Measurements from ENCODE around the gene PKD1.

Gene PKD1

DNA sequence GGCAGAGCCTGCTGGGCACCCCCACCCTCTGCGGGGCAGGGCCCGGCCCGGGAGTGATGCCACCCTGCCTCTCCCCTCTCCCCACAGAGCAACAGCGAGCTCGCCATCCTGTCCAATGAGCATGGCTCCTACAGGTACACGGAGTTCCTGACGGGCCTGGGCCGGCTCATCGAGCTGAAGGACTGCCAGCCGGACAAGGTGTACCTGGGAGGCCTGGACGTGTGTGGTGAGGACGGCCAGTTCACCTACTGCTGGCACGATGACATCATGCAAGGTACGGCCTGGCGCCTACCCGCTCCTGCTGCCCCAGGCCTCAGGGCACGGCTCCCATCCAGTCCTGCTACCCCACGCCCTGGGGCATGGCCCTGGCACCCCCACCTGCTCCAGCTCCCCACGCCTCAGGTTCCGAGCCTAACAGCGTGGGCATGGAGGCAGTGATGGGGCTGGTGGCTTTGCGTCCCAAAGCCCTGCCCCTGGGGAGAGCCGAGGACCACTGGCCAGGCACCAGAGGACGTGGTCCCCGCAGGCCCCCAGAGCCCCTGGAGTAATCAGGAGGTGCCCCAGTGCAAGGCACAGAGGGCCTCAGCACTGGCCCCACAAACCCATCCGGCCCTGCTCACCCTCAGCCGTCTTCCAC, 49.5 kb downstream of the PKD1 start:
- DNase-seq, result no peak

DNA sequence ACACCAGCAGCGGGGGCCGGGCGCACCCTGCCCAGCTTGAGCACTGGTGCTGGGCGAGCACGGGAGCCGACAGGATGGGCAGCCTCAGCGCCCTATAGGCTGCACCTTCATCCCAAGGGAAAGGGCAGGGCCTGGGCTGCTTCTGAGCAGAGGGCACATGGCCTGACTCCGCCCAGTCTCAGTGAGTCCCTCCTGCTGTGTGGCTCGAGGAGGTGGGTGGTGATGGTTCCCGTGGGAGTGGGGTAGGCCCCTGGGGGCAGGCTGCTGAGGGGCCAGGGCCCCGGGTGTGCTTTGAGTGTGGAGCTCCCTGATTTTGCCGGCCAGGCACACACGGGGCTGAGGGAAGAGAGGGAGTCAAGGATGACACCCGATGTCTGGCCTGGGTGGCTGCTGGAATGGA, 50.0 kb downstream of the PKD1 start:
- no peak for DNase-seq

DNA sequence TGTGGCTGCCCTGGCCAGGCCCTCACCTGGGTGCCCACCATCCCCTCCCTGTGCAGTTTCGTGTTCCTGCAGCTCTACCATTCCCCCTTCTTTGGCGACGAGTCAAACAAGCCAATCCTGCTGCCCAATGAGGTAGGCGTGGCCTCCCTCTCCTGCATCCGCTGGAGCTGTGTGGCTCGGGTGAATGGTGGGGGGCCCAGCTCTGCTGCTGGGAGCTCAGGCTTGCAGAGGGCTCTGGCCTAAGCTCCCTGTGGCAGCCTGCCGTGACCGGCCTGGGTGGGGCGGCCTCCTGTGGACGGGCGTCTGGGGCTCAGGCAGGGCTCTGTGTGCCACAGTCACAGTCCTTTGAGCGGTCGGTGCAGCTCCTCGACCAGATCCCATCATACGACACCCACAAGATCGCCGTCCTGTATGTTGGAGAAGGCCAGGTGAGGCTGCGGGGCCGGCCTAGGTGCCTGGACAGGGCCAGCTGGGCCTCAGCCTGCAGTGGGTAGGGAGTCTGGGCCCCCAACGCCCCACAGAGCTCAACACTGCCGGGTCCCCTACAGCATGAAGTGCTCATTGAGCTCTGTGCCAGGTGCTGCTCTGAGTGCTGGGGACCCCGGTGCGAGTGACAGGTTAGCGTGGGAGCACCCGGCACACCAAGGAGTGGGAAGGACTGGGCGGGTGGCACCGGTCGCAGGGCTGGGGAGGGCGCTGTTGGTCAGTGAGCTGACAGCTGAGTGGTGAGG, 50.6 kb downstream of the PKD1 start:
- no peak for DNase-seq

DNA sequence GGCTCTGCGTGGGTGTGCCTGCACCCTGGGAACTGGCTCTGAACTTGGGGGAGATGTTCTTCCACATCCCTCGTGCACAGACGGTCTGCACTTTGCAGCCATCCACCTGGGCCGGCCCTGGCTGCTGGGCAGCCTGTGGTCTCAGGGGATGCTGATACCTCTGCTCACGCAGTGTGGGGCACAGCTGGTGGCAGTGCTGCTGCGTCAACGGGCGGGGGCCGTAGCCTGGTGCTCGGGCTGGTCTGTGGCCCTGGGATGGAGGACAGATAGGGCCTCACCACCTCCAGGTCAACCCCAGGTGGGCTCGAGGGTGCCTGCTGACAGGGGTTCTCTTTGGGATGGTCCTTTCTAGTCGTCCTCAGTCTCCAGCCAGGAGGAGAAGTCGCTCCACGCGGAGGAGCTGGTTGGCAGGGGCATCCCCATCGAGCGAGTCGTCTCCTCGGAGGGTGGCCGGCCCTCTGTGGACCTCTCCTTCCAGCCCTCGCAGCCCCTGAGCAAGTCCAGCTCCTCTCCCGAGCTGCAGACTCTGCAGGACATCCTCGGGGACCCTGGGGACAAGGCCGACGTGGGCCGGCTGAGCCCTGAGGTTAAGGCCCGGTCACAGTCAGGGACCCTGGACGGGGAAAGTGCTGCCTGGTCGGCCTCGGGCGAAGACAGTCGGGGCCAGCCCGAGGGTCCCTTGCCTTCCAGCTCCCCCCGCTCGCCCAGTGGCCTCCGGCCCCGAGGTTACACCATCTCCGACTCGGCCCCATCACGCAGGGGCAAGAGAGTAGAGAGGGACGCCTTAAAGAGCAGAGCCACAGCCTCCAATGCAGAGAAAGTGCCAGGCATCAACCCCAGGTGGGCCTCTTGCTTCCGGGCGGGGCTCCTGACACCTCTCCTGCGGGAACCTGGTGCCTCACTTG, 51.6 kb downstream of the PKD1 start:
- no peak for DNase-seq

DNA sequence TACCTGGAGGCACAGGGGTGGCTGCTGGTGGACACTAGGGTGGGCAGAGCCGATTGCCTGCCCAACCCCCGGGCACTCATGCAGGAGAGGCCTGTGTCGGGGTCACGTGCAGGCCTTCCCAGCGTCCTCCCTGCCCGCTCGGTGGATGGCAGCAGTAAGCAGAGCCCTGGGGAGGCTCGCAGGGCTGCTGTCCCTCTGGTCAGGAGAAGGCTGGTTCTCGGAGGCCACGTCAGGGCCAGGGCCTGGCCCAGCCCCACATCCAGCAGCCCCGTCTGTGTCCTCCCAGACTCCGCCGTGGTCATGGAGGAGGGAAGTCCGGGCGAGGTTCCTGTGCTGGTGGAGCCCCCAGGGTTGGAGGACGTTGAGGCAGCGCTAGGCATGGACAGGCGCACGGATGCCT, 52.3 kb downstream of the PKD1 start:
- no peak for DNase-seq

DNA sequence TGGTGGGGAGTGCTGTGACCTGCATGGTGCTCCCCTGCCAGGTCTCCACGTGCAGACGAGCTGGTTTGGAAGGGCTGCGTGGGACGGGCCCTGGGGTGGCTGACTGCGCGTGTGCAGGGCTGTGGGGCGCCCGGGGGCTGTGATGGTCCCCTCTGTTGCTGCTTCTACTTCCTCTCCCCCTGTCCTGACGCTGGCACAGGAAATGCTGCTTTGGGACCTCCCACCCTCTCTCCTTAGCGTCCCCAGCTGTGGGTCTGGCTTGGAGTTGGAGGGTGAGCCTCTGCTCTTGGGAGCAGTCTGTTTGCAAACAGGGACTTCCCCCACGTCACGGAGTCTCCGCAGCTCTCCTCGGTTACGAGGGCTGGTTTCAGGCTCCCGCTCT, 52.7 kb downstream of the PKD1 start:
- no peak for DNase-seq

DNA sequence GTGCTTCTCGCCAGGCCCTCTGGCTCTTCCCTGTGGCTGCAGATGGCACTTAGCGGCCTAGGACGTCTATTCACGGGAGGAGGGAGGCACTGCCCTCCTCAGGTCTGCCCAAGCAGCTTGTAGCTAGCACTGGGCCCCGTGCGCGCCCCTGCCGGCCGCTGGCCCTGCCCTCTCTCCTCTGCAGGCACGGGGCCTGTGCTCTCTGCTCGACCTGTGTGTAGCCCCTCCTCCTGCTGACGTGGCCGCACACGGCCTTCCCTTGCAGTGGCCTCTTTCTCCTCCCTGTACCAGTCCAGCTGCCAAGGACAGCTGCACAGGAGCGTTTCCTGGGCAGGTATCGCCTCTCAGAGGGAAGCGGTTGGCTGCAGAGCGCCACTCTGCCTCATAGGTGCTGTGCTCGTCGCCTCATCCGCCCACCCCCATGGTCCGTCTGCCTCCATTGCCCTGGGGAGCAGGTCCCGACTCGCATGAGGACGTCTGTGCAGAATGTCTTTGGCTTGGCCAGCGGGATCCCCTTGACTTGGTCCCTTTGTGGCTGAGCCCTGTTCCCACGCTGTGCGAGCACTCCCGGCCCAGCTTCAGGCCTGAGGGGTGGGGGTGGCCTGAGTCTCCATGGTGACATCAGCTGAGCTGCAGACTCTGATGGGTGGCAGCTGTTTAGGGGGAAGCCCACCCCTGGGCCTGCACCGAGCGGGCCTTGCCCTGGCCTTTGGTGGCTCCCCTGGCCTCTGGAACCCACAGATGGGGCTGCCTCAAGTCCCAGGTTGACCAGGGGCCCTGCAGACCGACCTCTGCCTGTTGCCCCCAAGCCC, 53.3 kb downstream of the PKD1 start:
- no peak for DNase-seq

DNA sequence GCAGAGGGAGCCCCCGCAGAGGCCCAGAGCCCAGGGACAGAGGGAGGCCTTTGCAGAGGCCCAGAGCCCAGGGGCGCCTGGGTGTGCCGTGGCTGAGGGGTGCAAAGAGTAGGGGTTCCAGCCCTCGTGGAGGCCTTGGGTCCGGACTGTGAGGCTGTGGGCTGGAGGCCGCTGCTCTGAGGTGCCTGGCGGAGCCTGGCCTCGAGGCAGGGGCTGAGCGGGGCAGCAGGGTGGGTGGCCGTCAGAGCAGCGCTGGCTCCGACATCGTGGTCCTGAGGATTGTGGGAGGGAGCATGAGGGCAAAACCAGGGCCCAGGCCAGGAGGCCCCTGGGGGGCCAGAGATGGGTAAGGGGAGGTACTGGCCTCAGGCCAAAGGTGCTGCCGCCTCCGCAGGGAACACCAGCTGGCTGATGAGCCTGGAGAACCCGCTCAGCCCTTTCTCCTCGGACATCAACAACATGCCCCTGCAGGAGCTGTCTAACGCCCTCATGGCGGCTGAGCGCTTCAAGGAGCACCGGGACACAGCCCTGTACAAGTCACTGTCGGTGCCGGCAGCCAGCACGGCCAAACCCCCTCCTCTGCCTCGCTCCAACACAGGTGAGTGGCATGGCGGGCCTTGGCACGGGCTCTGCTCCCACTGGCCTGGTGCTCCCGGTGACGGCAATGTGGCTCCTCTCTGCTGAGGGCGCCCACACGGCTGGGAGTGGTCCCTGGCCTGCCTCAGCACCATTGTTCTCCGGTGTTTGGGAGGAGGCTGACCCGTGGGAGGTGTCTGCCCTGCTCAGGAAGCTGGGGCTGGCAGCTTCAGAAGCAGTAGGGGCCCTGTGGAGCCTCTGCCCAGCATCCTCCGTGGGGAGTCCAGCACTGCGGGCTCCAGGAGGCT, 54.3 kb downstream of the PKD1 start:
- no peak for DNase-seq

DNA sequence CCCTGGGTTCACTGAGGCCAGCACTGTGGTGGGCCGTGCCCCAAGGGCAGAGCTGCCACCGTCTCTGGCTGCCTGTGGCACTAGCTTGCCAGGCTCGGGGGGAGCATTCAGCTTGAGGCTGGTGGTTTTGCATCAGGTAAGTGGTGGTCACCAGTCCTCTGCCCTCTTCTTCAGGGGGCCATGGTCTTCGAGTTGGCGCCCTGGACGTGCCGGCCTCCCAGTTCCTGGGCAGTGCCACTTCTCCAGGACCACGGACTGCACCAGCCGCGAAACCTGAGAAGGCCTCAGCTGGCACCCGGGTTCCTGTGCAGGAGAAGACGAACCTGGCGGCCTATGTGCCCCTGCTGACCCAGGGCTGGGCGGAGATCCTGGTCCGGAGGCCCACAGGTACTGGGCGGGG, 55.7 kb downstream of the PKD1 start:
- DNase-seq, result no peak

DNA sequence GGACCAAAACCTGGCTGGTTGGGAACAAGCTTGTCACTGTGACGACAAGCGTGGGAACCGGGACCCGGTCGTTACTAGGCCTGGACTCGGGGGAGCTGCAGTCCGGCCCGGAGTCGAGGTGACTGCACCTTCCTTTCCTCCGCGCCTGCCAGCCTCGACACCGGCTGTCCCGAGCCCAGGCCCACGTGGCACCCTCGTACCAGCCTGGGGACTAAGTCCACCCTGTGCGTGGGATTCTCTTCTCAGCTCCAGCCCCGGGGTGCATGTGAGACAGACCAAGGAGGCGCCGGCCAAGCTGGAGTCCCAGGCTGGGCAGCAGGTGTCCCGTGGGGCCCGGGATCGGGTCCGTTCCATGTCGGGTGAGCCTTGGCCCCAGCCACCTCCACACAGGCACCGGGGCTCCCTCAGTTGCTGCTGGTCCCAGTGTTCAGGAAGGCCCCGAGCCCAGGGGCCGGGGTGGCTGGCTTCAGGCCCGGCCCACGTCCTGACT, 56.3 kb downstream of the PKD1 start:
- no peak for DNase-seq

DNA sequence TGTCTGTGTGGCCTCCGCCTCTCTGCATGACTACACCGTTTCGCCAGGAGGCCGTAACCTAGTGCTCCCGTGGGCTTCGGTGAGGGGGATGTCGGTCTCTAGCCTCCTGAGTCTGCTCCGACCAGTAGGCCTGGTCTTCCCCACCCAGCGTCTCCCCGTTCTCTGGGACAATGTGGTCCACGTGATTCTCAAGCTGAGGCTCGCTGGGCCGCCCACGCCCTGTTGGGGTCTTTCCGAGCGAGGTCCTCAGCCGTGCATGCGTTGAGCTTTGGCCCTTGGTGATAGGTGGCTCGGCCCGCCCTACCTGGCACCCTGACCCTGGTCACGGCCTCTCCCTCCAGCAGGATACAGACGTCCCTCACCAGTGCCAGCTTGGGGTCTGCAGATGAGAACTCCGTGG, 57.0 kb downstream of the PKD1 start:
- no peak for DNase-seq

DNA sequence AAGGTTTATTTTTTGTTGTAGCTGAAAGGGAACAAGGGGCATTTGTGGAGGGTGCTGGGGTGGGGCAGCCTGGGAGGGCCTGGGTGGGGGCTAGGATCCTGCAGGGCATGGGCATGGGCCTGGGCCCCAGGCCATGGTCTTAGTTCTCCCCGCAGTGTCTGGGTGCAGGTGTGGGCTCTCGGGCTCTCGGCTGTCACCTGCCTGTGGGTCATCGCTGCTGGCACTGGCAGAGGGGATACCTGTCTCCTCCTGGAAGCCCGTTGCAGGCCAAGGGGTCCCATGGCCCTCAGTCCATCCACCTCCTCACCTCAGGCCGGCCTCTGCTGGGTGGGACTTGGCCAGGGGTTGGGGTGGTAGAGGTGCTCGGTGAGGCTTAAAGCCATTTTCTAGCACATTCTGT, 57.6 kb downstream of the PKD1 start:
- DNase-seq, result no peak

DNA sequence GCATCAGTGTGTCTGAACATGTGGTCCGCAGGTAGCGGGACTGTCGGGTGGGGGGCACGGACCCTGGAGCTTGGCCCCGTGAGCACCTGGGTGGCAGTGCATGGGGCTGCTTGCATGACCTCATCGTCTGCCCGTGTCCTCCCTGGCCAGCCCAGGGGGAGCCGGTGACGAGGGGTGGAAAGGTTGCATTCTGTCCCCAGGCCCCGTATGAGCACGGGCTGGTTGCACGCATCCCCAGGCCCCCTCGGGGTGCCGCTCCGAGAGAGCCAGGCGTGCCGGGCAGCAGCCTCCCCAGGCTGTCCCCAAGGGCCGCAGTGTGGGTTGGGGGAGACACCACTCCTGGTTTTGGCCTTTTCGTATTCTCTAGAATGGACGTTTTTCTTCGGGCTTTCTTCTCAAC, 58.0 kb downstream of the PKD1 start:
- DNase-seq, result no peak

DNA sequence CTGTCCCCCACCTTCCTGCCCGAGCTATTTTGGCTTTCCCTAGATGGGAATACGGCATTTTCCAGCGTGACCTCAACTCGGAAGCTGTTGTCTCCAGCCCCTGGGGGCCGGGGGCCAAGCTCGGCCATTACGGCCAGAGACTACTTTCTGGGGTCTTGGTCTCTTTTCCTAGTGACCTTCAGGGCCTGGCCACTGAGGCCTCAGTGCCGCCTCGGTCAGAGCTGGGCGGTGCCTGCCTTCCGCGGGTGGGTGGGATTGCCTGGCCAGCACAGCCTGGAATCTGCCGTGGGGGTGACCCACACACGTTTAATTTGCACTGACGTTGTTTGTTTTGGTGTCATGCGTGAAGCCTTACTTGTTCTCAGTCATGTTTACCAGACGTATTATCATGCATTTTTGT, 58.7 kb downstream of the PKD1 start:
- DNase-seq, result no peak

DNA sequence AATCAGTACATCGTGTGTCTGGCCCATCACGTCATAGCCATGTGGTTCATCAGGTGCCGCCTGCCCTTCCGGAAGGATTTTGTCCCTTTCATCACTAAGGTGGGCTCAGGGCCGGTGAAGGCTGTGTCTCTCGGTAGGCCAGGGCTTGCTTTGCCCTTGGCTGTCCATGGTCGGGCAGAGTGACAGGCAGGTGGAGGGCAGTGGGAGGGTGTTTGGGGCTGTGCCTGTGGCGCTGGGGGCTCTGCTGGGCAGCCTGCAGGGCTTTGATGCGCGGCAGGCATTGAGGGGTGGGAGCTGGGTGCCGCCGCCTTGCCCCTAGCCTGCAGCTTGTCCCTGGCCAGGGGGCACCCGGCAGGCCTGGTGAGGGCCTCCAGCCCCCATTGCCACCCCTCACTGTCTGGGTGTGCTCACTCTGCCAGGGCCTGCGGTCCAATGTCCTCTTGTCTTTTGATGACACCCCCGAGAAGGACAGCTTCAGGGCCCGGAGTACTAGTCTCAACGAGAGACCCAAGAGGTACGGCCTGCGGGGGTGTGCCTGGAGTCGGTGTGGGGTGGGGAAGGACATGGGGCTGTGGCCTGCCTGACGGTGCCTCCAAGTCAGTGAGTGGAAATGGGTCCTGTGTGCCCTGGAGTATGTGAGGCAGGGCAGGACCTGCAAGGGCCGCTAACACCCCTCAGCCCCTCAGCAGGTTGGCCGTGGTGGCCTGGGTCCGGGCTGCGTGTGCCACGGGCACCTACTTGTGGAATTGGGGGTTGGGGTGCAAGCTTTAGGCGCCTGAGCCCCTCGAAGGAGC, 59.4 kb downstream of the PKD1 start:
- DNase-seq, result no peak

DNA sequence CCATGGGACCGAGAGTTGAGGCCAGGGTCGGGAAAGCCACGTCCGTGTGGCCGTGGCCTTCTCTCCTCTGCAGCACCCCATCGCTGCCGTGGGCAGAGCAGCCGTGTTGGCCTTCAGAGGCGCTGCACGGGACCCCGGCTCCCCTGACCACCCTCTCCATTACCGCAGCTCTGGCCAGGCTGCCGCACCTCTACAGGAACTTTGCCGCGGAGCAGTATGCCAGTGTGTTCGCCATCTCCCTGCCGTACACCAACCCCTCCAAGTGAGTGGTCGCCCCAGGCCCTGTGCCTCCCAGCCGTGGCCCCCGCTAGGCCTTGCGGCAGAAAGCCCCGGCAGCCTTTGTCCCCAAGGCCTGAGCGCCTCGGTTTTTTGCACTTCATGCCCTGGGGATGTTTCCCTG, 60.1 kb downstream of the PKD1 start:
- no peak for DNase-seq

DNA sequence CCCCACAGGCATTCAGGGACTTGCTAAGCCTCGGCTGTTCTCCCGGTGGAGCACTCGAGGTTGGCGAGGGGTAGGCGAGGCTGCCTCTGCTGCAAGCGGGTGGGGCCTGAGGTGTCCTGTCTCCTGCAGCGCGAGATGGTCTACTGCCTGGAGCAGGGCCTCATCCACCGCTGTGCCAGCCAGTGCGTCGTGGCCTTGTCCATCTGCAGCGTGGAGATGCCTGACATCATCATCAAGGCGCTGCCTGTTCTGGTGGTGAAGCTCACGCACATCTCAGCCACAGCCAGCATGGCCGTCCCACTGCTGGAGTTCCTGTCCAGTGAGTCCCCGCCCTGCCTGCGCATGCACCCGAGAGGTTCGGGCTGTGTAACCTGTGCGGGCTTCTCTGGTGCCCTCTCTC, 61.6 kb downstream of the PKD1 start:
- no peak for DNase-seq

DNA sequence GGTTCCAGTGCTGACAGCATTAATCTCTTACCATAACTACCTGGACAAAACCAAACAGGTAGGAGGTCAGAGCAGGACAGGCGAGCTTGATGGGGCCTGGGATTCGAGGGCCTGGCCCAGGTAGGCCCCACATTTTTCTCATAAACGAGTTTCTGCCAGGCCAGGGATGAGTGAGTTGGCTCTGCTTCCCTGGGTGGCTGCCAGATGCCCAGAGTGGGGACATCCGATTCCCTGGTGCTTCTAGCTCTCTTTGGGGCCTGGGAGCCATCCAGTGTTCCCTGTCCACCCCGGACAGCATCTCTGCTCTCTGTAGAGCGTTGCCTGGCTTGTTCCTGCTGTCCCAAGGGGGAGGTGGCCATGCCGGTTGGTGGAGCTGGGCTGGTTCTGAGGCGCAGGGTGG, 62.8 kb downstream of the PKD1 start:
- DNase-seq, result no peak

DNA sequence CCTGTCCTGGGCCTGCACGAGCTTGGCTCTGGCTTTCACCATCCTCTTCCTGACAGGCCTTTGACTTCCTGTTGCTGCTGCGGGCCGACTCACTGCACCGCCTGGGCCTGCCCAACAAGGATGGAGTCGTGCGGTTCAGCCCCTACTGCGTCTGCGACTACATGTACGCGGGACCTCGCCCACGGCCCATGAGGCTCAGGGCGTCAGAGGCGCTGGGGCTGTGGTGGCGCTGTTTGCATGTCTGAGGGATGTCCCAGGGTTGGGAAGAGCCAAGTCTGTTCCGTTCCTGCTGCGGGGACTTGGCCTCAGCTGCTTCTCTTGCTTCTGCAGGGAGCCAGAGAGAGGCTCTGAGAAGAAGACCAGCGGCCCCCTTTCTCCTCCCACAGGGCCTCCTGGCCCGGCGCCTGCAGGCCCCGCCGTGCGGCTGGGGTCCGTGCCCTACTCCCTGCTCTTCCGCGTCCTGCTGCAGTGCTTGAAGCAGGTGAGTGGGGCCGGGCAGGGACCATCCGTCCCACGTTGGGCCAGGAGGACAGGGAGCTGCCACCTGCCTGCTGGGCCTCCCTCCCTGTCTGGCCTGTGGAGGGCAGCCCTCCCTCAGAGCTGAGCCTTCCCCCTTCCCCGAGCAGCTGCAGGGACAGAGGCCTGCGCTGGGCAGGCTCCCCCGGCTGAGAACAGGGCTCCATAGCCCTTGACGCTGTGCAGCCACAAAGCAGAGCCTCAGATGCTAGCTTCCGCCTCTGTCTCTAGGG, 64.1 kb downstream of the PKD1 start:
- DNase-seq, result no peak

All from NCI-H1436 treated with DMSO at 0.1 percent for 48 hours (cell line).